IMR-90 (cell line): Measurements from ENCODE around the gene OVCH2. TPM values are rescaled to one million over a fixed set of nuclear protein-coding genes. Genes with fewer than 3 reads are reported as not detected.

Source experiments
- ATAC-seq: fragments of 200-7000 bp; cut with Tn5 transposase; 2 replicates; pipeline ENCODE4 v1.9.1; 2020; ENCODE audit warnings: low read depth, mild to moderate bottlenecking, moderate library complexity
- BruUV-seq: library from RNA; stranded (reverse); fragments of 400-500 nt; replicated peaks from 2 replicates; lab custom pipeline; 2021; lab: Mats Ljungman, UMichigan
- CTCF ChIA-PET: fragments of 300-600 bp; formaldehyde crosslinking; extraction: SDS; loops from one replicate; lab custom pipeline; 2021; ENCODE audit warnings: antibody characterized with exemption; lab: Yijun Ruan, JAX
- POLR2A ChIA-PET: fragments of 300-600 bp; sonication (Branson Sonifier 250); formaldehyde crosslinking; loops from one replicate; lab custom pipeline; 2022; ENCODE audit warnings: antibody characterized with exemption; ENCODE audit not compliant: unreplicated experiment; lab: Charles Lee
- DNase-seq: peaks from one replicate; pipeline ENCODE4 v3.0.0; 2013
- H2AFZ ChIP-seq: replicated peaks from 2 replicates; pipeline ENCODE3; 2013; ENCODE audit warnings: low read length, mild to moderate bottlenecking; ENCODE audit not compliant: poor library complexity
- H2AK5ac ChIP-seq: 2 replicates; pipeline ENCODE4 v1.6.1; 2013; ENCODE audit warnings: low read depth, low read length, inconsistent platforms
- H2AK9ac ChIP-seq: replicated peaks from 2 replicates; pipeline ENCODE3; 2013; ENCODE audit warnings: mild to moderate bottlenecking, low read depth, low read length, moderate library complexity; ENCODE audit not compliant: poor library complexity
- H2BK120ac ChIP-seq: 2 replicates; pipeline ENCODE4 v1.6.1; 2013; ENCODE audit warnings: low read depth, low read length, inconsistent platforms
- H2BK15ac ChIP-seq: 3 replicates; pipeline ENCODE4 v1.6.1; 2013; ENCODE audit warnings: low read depth, low read length, inconsistent platforms
- H2BK20ac ChIP-seq: 2 replicates; pipeline ENCODE4 v1.6.1; 2013; ENCODE audit warnings: low read depth, mild to moderate bottlenecking, inconsistent platforms, low read length, moderate library complexity
- H2BK5ac ChIP-seq: 2 replicates; pipeline ENCODE4 v1.6.1; 2013; ENCODE audit warnings: mild to moderate bottlenecking, low read depth, low read length, inconsistent platforms; ENCODE audit not compliant: poor library complexity, severe bottlenecking
- H3K14ac ChIP-seq: replicated peaks from 2 replicates; pipeline ENCODE4 v1.6.1; 2013; ENCODE audit warnings: low read depth, low read length, inconsistent platforms
- H3K18ac ChIP-seq: 2 replicates; pipeline ENCODE4 v1.6.1; 2013; ENCODE audit warnings: low read depth, low read length, control low read depth
- H3K23ac ChIP-seq: 2 replicates; pipeline ENCODE4 v1.6.1; 2013; ENCODE audit warnings: low read depth, low read length, inconsistent platforms
- H3K27ac ChIP-seq: 2 replicates; pipeline ENCODE4 v1.5.1; 2013; ENCODE audit warnings: mild to moderate bottlenecking, control low read depth, low read length; ENCODE audit not compliant: insufficient read depth
- H3K27me3 ChIP-seq: 2 replicates; pipeline ENCODE4 v1.6.1; 2013; ENCODE audit warnings: low read length; ENCODE audit not compliant: control insufficient read depth, insufficient read depth
- H3K36me3 ChIP-seq: 2 replicates; pipeline ENCODE4 v1.6.1; 2013; ENCODE audit warnings: low read length, mixed read lengths; ENCODE audit not compliant: control insufficient read depth, insufficient read depth
- H3K4ac ChIP-seq: 2 replicates; pipeline ENCODE4 v1.6.1; 2013; ENCODE audit warnings: low read depth, low read length, inconsistent platforms
- H3K4me1 ChIP-seq: 2 replicates; pipeline ENCODE4 v1.6.1; 2013; ENCODE audit warnings: low read length, mixed read lengths; ENCODE audit not compliant: control insufficient read depth, insufficient read depth
- H3K4me2 ChIP-seq: 2 replicates; pipeline ENCODE4 v1.6.1; 2013; ENCODE audit warnings: low read depth, mild to moderate bottlenecking, control low read depth, low read length, moderate library complexity
- H3K4me3 ChIP-seq: 2 replicates; pipeline ENCODE4 v1.5.1; 2013; ENCODE audit warnings: low read depth, mild to moderate bottlenecking, control low read depth, low read length, moderate library complexity; ENCODE audit not compliant: insufficient read depth
- H3K56ac ChIP-seq: 2 replicates; pipeline ENCODE4 v1.6.1; 2013; ENCODE audit warnings: low read length, inconsistent platforms; ENCODE audit not compliant: insufficient read depth; ENCODE audit errors: extremely low read depth
- H3K79me1 ChIP-seq, 2 experiments: 2 replicates each; pipeline ENCODE4 v1.6.1; 2013; ENCODE audit warnings: low read length in 2 of 2, inconsistent platforms in 1 of 2, low read depth in 1 of 2
- H3K9ac ChIP-seq: 2 replicates; pipeline ENCODE4 v1.6.1; 2013; ENCODE audit warnings: low read depth, low read length, control low read depth
- H3K9me1 ChIP-seq: 2 replicates; pipeline ENCODE4 v1.6.1; 2013; ENCODE audit warnings: low read length, inconsistent platforms; ENCODE audit not compliant: insufficient read depth
- H3K9me3 ChIP-seq: 2 replicates; pipeline ENCODE4 v1.6.1; 2013; ENCODE audit warnings: low read length; ENCODE audit not compliant: control insufficient read depth, insufficient read depth
- H4K20me1 ChIP-seq: 2 replicates; pipeline ENCODE4 v1.6.1; 2013; ENCODE audit warnings: low read length, inconsistent platforms; ENCODE audit not compliant: insufficient read depth
- H4K5ac ChIP-seq: 2 replicates; pipeline ENCODE4 v1.6.1; 2013; ENCODE audit warnings: mild to moderate bottlenecking, low read depth, low read length, control low read depth
- H4K8ac ChIP-seq, 2 experiments: 2 replicates each; pipeline ENCODE4 v1.6.1; 2013; ENCODE audit warnings: low read depth in 2 of 2, low read length in 2 of 2, control low read depth in 1 of 2, inconsistent platforms in 1 of 2
- H4K91ac ChIP-seq: 2 replicates; pipeline ENCODE4 v1.6.1; 2013; ENCODE audit warnings: low read depth, low read length, inconsistent platforms; ENCODE audit not compliant: insufficient read depth
- FOS ChIP-seq: fragments of 150-350 bp; IDR thresholded peaks from 2 replicates; pipeline ENCODE4 v1.6.1; 2016; ENCODE audit warnings: low read depth, low read length
- MAZ ChIP-seq: IDR thresholded peaks from 2 replicates; pipeline ENCODE4 v1.6.1; 2012; ENCODE audit warnings: low read depth, mild to moderate bottlenecking, low read length, improper control_type of control experiment, moderate library complexity, borderline replicate concordance
- NFE2L2 ChIP-seq: fragments of 150-350 bp; IDR thresholded peaks from 2 replicates; pipeline ENCODE4 v1.6.1; 2016; ENCODE audit warnings: low read depth, mild to moderate bottlenecking, low read length
- WGBS, 2 experiments: methylation state at CpG; one replicate each; pipeline versions ENCODE4 v1.1.5 to v1.1.7; 2013; ENCODE audit warnings: missing lambda C conversion rate in 2 of 2; ENCODE audit not compliant: insufficient read length in 1 of 2; ENCODE audit errors: extremely low coverage in 2 of 2; 5-methylcytosine and 5-hydroxymethylcytosine counted together
- dilution Hi-C: fragments of 300-500 bp; cut with HindIII; formaldehyde crosslinking; loops from one replicate; pipeline ENCODE4 v1.14.3; 2018; ENCODE audit warnings: low sequenced_read_pairs; ENCODE audit not compliant: unreplicated experiment
- in situ Hi-C: fragments of 300-500 bp; cut with MboI; formaldehyde crosslinking; loops from 3 replicates; pipeline ENCODE4 v1.14.3; 2019; ENCODE audit warnings: low sequenced_read_pairs, inconsistent platforms, mixed read lengths
- intact Hi-C: fragments of 100-400 bp; cut with micrococcal nuclease; formaldehyde crosslinking; loops from 2 replicates; pipeline ENCODE4 v1.10.0; 2022
- polyA plus RNA-seq, 3 experiments: library from polyadenylated mRNA; depleted of rRNA; stranded (reverse); fragments of >200 nt; gene quantifications; 2 replicates each; pipeline ENCODE4 v1.2.3, GENCODE V29; 2012; ENCODE audit warnings: low replicate concordance in 1 of 3
- total RNA-seq: library from RNA; depleted of rRNA; stranded (reverse); fragments of >200 nt; gene quantifications from 2 replicates; pipeline ENCODE4 v1.2.3, GENCODE V29; 2012

The OVCH2 gene
- total and polyA plus RNA-seq, 2 of the 4 experiments (the other 2 are of a cell fraction) = 0.07 TPM; not detected in 1

DNA sequence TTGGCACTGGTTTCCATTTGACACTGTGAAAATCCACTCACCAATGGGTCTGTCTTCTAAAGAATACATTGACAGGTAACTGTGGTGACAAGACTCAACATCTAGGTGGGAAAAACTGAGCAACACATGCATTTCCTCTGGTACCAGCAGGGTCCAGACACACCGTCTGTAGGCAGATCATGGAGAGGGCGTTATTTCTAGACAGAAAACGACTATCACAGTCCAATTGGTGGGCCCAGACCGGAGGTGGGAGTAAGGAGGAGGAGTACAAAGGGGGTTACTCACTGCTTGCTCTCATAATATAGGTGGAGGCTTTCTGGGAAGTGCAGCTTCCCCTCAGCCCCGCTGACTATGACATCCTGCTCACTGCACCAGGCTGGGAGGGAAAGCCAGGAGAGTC lies 9.9 kb downstream of the OVCH2 start:
- WGBS, 2 experiments = no CpG with 5 or more reads among the region's 5 CpGs
- Histone ChIP-seq H3K36me3 (no peaks in the 10 kb centered on the region), H3K23ac (no peak overlapping the region), H2BK15ac (no peak overlapping the region), H3K27me3 (peaks cover 13% of the 10 kb centered on the region), H4K5ac (no peak overlapping the region), H3K9me1 (no peaks in the 10 kb centered on the region), H3K4ac (no peak overlapping the region), H4K8ac (no peak overlapping the region), H3K14ac (no peak overlapping the region), H3K27ac (no peak overlapping the region), H3K9me3 (no peaks in the 10 kb centered on the region), H4K20me1 (no peaks in the 10 kb centered on the region), H3K9ac (no peak overlapping the region), H2AK5ac (no peak overlapping the region), H3K79me1 (no peaks in the 10 kb centered on the region), H3K4me3 (no peak overlapping the region), H2BK120ac (no peak overlapping the region), H3K18ac (no peak overlapping the region), H2AFZ (no peak overlapping the region), H4K91ac (no peak overlapping the region), H3K56ac (no peak overlapping the region), H3K4me1 (0 out of 2 replicates have a peak, but pooled peaks cover 2% of the 10 kb centered on the region), H2AK9ac (no peak overlapping the region), H2BK20ac (no peak overlapping the region), H3K4me2 (no peak overlapping the region), H2BK5ac (no peak overlapping the region)
- dilution Hi-C loops = no loop called here
- no TSS peak for BruUV-seq
- ATAC-seq (no peak), DNase-seq (no peak)
- ChIA-PET CTCF (interaction anchor here (0.9 kb wide), 1 partner anchor 9 kb away, joined by 3 read pairs; no protein-coding TSS in a partner anchor), POLR2A (no interaction called here)
- intact Hi-C loops = no loop called here
- in situ Hi-C loops = loop anchor here (25.0 kb wide), 2 partner anchors 391 to 584 kb away; partner anchors contain the start of gene TUB
- no peak for TF ChIP-seq MAZ
- no peak for TF ChIP-seq FOS
- TF ChIP-seq NFE2L2 = no peak
